Adrenal gland (tissue), 5 donors: ENCODE measurements around the gene RBM47.

Experiments
- CTCF ChIP-seq, 6 experiments: fragments of 450-650 bp in 4 of 6; fragments of 200-600 bp in 2 of 6; sonication (generic) in 1 of 6; IDR thresholded peaks; 1 replicate in 5 of 6; 2 replicates in 1 of 6; pipeline versions ENCODE4 v1.5.1 to v1.8.0; 2016 to 2021; ENCODE audit warnings: antibody characterized with exemption in 6 of 6, mild to moderate bottlenecking in 2 of 6, moderate library complexity in 1 of 6
- POLR2A ChIP-seq, 2 donors: fragments of 450-650 bp; IDR thresholded peaks; one replicate each; pipeline ENCODE4 v1.6.1; 2017; ENCODE audit warnings: antibody characterized with exemption in 2 of 2, mild to moderate bottlenecking in 2 of 2, moderate library complexity in 1 of 2
- donor health status: DM: no; HTN: no; CAD: no.

DNA sequence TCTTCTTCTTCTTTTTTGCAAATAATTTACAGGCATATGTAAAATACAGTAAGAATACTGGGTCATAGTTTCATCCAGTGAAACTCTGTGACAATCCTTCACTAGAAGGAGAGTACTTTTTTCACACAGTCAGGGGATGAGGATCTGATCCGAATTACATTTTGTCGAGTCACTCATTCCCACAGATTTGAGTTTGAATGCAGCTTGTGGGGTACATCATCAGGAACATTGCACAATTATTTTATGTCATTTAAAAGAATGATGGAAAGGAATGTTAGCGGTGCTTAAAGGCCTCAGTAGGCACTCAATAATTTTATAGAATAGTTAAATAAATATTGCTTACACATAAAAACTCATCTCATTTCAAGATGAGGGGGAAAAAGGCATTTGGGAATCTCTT is 205.9 kb downstream of the RBM47 start:
- TF ChIP-seq POLR2A (IDR thresholded peaks at IDR 0.05), result no peak
- TF ChIP-seq CTCF (IDR thresholded peaks at IDR 0.05), result no peak
